Adipocyte (in vitro differentiated cells): ENCODE data around the gene SERINC3.
A peak's percentile ranks its signal among the peaks of the same experiment; 100 is the strongest.
"Not testable (repeated sequence)": the region's sequence is repeated elsewhere in the genome, so short reads cannot be mapped to it uniquely, and the experiment has no call there.

ENCODE experiments used
- DNase-seq: peaks from one replicate; pipeline ENCODE4 v3.0.0-alpha.2; 2015; ENCODE audit warnings: low read depth
- H3K27me3 ChIP-seq: replicated peaks from 2 replicates; pipeline ENCODE4 v1.7.0; 2013; ENCODE audit warnings: mild to moderate bottlenecking, low read length, moderate library complexity; ENCODE audit not compliant: control insufficient read depth, insufficient read depth
- H3K36me3 ChIP-seq: 2 replicates; pipeline ENCODE4 v1.7.0; 2013; ENCODE audit warnings: low read length, mild to moderate bottlenecking, moderate library complexity; ENCODE audit not compliant: control insufficient read depth, insufficient read depth, severe bottlenecking
- H3K4me1 ChIP-seq: 2 replicates; pipeline ENCODE4 v1.7.0; 2013; ENCODE audit warnings: mild to moderate bottlenecking, low read length, moderate library complexity; ENCODE audit not compliant: control insufficient read depth, insufficient read depth
- H3K4me3 ChIP-seq: 2 replicates; pipeline ENCODE4 v1.7.0; 2013; ENCODE audit warnings: mild to moderate bottlenecking, low read length, moderate library complexity
- H3K9ac ChIP-seq: 2 replicates; pipeline ENCODE4 v1.7.0; 2013; ENCODE audit warnings: mild to moderate bottlenecking, low read length, moderate library complexity
- H3K9me3 ChIP-seq: 2 replicates; pipeline ENCODE4 v1.7.0; 2013; ENCODE audit warnings: mild to moderate bottlenecking, low read length, moderate library complexity; ENCODE audit not compliant: control insufficient read depth

Gene SERINC3

DNA sequence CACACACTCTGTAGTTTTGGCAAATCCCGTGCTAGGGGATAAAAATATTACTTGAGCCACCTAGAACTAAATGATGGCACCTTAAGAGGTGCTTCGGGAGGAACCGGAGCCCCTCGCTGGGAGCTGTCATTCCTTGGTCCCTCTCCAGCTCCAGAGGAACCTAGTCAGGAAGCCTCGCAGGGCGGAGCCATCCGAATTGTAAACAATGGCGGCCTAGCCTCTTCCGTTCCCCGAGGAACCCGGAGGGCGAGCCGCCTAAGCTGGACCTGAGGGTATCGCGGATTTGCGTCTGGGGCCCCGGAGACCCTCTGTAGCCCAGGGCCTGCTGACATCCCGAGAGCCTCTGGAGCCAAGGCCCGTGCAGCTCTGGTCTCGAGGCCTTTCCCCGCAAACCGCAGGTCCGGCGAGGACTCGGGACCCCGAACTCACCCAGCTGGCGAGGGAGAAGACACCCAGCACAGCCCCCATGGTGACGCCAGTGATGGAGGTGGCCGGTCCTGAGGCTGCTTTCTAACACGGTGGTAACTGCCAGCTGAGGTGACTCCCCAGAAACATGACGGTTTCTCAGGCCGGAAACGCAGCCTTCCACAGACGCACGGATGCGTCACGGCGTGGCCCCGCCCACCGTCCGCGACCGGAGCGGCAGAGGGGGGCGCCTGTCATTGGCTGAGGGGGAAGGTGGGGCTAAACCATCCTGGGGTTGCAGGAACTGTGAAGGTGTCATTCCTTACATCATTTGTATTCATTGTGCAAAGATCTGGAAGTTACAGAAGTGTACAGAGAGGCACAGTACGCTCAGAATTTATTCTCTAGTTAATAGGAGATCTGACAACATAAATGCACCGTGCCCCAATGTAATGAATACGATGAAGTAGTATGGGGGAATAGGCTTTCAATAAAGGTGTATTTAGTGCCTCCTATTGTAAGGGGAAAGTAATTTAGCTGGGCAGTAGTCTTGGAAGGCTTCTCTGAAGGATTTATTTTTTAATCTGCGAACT lies at the start of gene SERINC3:
Gene SERINC3, minus strand, starts transcription at position 587 of the 998 bp plus-strand sequence. Its CDS starts 119 bp downstream, at position 468.
- no peaks in the 10 kb centered on the region for H3K36me3 ChIP-seq
- peaks cover 39% of the 10 kb centered on the region for H3K4me1 ChIP-seq
- peak within 1 kb of the TSS; percentile 95 for H3K4me3 ChIP-seq
- peak; percentile 98 for DNase-seq
- H3K9me3 ChIP-seq: no peaks in the 10 kb centered on the region
- peak within 1 kb of the TSS; percentile 97 for H3K9ac ChIP-seq
- H3K27me3 ChIP-seq: no peaks in the 10 kb centered on the region

DNA sequence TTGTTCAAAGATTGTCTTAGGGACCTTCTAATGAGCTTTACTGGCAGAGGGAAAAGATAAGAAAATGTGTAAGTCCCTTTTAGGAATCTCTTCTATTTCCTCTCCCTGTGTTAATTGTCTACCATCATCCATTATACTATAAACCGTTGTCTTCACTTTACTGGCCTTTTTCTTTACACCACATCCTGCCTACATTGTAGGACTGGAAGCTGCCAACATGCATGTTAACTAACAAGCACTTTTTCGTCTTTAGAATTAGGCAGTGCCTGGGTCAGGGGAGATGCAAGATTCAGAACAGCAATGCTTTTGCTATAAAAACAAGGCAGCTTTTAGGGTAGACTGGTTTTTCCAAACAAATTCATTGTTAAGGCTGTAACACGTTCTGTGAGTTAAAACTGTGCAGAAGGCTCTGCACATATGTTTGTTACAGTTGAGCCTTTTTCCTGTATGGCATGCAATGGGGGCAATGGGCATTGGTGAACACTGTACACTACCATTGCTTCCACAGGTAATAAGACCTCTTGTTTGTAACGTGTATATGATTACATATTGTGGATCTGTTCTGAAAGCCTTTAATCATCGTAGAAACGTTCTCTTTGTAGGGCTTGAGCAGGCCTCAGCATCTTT lies 49.6 kb upstream of the SERINC3 start:
- DNase-seq: no peak
- H3K27me3 ChIP-seq: no peaks in the 10 kb centered on the region
- H3K9ac ChIP-seq: peak overlapping the region; percentile 84
- H3K4me3 ChIP-seq: no peak overlapping the region
- H3K36me3 ChIP-seq: no peaks in the 10 kb centered on the region
- peaks cover 40% of the 10 kb centered on the region for H3K4me1 ChIP-seq
- no peaks in the 10 kb centered on the region for H3K9me3 ChIP-seq

DNA sequence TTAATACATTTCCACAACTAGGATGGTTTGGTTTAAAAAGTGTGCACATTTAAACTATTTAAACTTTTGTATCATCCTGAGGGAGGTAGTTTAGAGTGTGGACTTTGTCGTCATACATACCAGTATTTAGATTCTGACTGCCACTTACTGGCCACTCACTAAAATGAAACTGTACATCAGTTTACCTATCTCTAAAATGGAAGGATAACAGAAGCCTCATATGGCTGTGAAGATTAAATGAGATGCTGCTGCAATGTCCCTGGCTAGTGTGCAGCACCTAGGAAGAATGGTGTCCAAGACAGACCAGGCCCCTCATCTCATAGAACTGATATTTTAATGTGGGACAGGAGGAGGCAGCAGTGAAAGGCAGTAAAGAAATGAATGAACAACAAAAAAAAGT lies 48.5 kb upstream of the SERINC3 start:
- no peak for DNase-seq
- H3K36me3 ChIP-seq: no peaks in the 10 kb centered on the region

DNA sequence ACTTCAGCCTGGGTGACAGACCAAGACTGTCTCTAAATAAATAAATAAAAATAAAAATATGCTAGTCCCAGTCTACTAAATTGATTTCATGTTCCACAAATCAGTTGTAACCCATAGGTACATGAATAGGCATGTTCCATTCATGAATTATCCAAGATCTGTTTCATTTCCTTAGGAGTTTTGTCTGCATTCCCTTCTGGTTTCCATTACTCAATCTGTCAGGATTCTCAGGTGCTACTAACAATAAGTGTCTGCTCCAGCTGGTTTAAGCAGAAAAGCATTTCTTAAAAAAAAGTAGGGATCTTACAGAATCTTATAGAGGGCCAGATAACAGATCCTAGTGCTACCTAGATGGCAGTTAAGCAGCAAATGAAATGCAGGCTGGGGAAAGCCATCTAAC lies 44.9 kb upstream of the SERINC3 start:
- H3K4me3 ChIP-seq: no peak overlapping the region
- no peaks in the 10 kb centered on the region for H3K27me3 ChIP-seq
- no peak for DNase-seq
- no peak overlapping the region for H3K9ac ChIP-seq
- H3K9me3 ChIP-seq: no peaks in the 10 kb centered on the region
- H3K4me1 ChIP-seq: peaks cover 13% of the 10 kb centered on the region
- no peaks in the 10 kb centered on the region for H3K36me3 ChIP-seq

More for the DNA sequence above, 48.5 kb upstream of the SERINC3 start:
- H3K4me1 ChIP-seq: peaks cover 29% of the 10 kb centered on the region
- no peaks in the 10 kb centered on the region for H3K27me3 ChIP-seq
- H3K9ac ChIP-seq: no peak overlapping the region
- H3K9me3 ChIP-seq: no peaks in the 10 kb centered on the region
- H3K4me3 ChIP-seq: no peak overlapping the region

DNA sequence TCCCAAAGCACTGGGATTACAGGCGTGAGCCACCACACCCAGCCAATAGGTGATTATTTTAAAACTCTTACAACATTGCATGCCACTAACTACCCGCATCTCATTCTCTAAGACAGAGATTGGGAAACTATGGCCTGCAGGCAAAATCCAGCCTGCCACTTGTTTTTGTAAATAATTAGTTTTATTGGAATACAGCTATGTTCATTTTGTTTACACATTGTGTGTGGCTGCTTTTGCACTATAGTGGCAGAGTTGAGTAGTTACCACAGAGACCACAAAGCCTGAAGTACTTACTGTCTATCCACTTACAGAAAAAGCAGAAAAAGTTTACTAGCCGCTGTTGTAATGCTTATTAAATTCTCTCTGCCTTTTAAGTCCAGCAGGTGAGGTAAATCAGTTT lies 44.1 kb upstream of the SERINC3 start:
- Histone ChIP-seq H3K9me3 (no peaks in the 10 kb centered on the region), H3K4me1 (peaks cover 6% of the 10 kb centered on the region)

DNA sequence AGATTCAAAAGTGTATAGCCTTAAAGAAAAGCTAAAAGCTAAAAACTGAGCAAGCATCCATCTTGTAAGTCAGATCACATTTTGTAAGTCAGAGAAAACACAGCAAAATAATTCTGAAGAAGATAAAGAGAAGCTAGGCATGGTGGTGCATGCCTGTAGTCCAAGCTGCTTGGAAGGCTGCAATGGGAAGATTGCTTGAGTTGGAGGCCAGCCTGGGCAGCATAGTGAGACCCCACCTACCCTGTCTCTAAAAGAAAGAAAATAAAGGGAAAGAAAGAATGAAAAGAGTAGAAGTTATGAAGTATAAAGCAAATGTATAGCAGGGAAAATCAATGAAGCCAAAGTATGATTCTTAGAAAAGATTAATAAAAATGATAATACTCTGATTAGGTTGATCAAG lies 40.0 kb upstream of the SERINC3 start:
- H3K4me3 ChIP-seq: no peak overlapping the region
- H3K9me3 ChIP-seq: no peaks in the 10 kb centered on the region
- H3K9ac ChIP-seq: no peak overlapping the region
- H3K27me3 ChIP-seq: no peaks in the 10 kb centered on the region
- peaks cover 6% of the 10 kb centered on the region for H3K4me1 ChIP-seq
- no peak for DNase-seq
- H3K36me3 ChIP-seq: no peaks in the 10 kb centered on the region

More for the DNA sequence above, 44.1 kb upstream of the SERINC3 start:
- Histone ChIP-seq H3K27me3 (no peaks in the 10 kb centered on the region), H3K9ac (no peak overlapping the region), H3K36me3 (no peaks in the 10 kb centered on the region), H3K4me3 (no peak overlapping the region)
- DNase-seq: peak; percentile 39

DNA sequence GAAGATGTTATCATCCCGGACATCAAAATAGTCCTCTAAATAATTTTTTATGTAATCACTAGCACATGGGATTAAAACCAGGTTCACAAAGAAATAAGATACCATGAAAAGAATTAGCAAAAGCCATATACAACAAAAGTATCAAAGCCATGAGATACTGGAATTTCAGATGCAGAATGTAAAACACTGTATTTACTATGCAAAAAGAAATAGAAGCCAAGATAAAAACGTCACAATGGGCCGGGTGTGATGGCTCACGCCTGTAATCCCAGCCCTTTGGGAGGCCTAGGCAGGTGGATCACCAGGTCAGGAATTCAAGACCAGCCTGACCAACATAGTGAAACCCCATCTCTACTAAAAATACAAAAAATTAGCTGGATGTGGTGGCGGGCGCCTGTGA lies 38.9 kb upstream of the SERINC3 start:
- H3K36me3 ChIP-seq, H3K27me3 ChIP-seq, H3K9ac ChIP-seq, H3K4me3 ChIP-seq, H3K4me1 ChIP-seq, DNase-seq, H3K9me3 ChIP-seq: not testable (repeated sequence)

DNA sequence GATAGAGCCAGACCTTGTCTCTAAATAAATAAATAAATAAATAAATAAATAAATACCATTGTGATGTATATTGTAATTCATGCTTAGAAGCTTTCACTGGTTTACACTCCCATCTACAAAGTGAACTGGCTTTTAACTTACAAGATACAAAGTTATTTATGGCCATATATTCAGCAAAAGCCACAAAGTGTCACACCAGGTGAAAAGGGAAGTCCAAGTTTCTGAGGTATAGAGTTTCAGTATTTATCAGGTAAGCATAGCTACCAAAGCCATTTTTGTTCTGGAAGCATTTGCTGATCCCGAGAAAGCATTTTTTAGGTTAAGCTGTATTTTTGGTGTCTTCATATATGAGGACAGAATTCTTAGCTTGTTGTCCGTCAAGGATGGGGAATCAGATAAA lies 38.4 kb upstream of the SERINC3 start:
- H3K36me3 ChIP-seq: no peaks in the 10 kb centered on the region
- H3K4me3 ChIP-seq: no peak overlapping the region
- no peak for DNase-seq
- peaks cover 6% of the 10 kb centered on the region for H3K4me1 ChIP-seq
- no peaks in the 10 kb centered on the region for H3K9me3 ChIP-seq
- H3K27me3 ChIP-seq: no peaks in the 10 kb centered on the region
- no peak overlapping the region for H3K9ac ChIP-seq

DNA sequence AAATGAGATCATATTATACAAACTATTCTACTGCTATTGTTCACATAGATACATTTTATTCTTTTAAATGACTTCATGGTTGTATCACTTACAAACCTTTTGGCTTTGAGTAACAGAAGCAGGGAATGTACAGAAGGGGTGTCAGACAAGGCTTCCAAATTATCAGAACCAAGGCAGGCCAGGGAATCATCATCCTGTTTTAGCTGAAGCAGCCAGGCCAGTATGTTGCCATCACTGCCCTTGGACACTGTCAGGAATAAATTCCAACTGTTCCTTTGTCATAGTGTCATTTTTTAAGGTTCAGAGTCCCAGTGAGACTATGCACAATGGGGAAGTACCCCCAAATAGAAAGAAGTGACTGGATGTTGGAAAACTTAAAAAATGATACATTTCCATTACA lies 37.4 kb upstream of the SERINC3 start:
- H3K9me3 ChIP-seq: no peaks in the 10 kb centered on the region
- H3K4me1 ChIP-seq: peaks cover 13% of the 10 kb centered on the region
- no peak overlapping the region for H3K4me3 ChIP-seq
- no peak for DNase-seq
- no peaks in the 10 kb centered on the region for H3K36me3 ChIP-seq
- no peaks in the 10 kb centered on the region for H3K27me3 ChIP-seq
- no peak overlapping the region for H3K9ac ChIP-seq

DNA sequence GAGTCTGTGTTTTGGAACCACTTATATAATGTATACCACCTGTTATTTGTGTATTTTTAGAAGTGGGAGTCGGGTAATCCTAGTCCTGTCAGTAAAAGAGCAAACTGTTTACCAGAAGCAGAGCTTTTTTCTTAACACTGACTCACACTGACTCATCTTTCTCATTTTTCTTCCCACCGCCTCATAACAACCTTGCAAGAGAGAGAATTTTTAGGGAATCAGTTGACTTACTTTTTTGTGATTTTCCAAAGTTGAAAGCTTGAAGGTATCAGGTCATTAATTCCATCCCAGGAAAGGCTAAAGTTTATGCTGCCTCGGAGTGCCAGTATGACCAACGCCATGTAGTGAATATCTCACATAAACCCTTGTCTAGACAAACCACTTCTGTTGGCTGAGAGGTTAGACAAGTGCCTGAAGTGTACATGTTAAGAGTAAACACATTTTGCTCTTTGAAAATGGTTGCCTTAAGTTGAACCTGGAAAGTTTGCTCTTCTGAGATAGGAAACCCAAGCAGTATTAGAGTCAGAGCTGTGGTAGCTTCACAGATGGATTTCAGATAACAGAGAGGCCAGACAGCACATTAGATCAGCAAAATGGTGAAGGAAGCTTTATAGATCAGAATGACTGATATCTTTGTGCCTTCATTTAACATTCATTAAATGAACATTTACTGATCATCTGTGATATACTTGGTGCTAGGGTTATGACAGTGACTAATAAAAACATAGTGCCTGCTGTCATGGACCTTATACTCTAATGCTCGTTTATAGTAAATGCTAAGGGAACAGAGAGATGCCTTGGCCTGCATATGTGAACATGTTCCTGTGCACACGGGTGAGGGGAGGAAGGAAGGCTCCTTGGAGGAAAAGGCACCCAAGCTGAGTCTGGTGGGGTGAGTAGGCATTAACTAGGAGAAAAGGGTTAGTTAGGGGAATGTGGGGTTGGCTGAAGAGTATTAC lies 31.4 kb upstream of the SERINC3 start:
- peak overlapping the region; percentile 31 for H3K4me3 ChIP-seq
- peak; percentile 79 for DNase-seq
- H3K36me3 ChIP-seq: no peaks in the 10 kb centered on the region
- peak overlapping the region; percentile 56 for H3K9ac ChIP-seq
- H3K27me3 ChIP-seq: no peaks in the 10 kb centered on the region
- peaks cover 44% of the 10 kb centered on the region for H3K4me1 ChIP-seq
- no peaks in the 10 kb centered on the region for H3K9me3 ChIP-seq
